GM19025 (cell line): ENCODE measurements around the gene CENPB.

ENCODE experiments used
- ATAC-seq: cut with Tn5 transposase; IDR thresholded peaks from one replicate; pipeline ENCODE4 v1.9.1; 2021; ENCODE audit warnings: mild to moderate bottlenecking, low read depth, moderate library complexity; ENCODE audit not compliant: unreplicated experiment

Gene CENPB

GRCh38 chr20:3752386-3752759, 34.2 kb downstream of the CENPB start:
- ATAC-seq = no peak

GRCh38 chr20:3751675-3752385, 34.7 kb downstream of the CENPB start:
- ATAC-seq = no peak

GRCh38 chr20:3751305-3751674, 35.2 kb downstream of the CENPB start:
- ATAC-seq = no peak

- ATAC-seq = no peak
These were observed 36.6 kb downstream of the CENPB start for GRCh38 chr20:3749689-3750531.

GRCh38 chr20:3749087-3749688, 37.4 kb downstream of the CENPB start:
- ATAC-seq = no peak

- ATAC-seq = no peak
These were observed 38.5 kb downstream of the CENPB start for GRCh38 chr20:3748073-3748472.

- ATAC-seq = no peak
These were observed 39.1 kb downstream of the CENPB start for GRCh38 chr20:3747471-3747870.

GRCh38 chr20:3745686-3746173, 40.8 kb downstream of the CENPB start:
- ATAC-seq = no peak

- peak; percentile 41 for ATAC-seq
These were observed 41.5 kb downstream of the CENPB start for GRCh38 chr20:3744806-3745685.

GRCh38 chr20:3744037-3744436, 42.5 kb downstream of the CENPB start:
- no peak for ATAC-seq

GRCh38 chr20:3743251-3743650, 43.3 kb downstream of the CENPB start:
- ATAC-seq = no peak

GRCh38 chr20:3741836-3742458, 44.6 kb downstream of the CENPB start:
- no peak for ATAC-seq

GRCh38 chr20:3740615-3741301, 45.8 kb downstream of the CENPB start:
- ATAC-seq = no peak

- ATAC-seq = no peak
These were observed 46.6 kb downstream of the CENPB start for GRCh38 chr20:3739926-3740451.

GRCh38 chr20:3739054-3739925, 47.2 kb downstream of the CENPB start:
- no peak for ATAC-seq

- no peak for ATAC-seq
These were observed 48.2 kb downstream of the CENPB start for GRCh38 chr20:3738111-3739053.

- ATAC-seq = no peak
These were observed 50.8 kb downstream of the CENPB start for GRCh38 chr20:3735768-3736167.
